Retinal pigment epithelial cell (primary cell): ENCODE data around the gene EDAR.

ENCODE experiments used
- DNase-seq: peaks from one replicate; pipeline ENCODE4 v3.0.0-alpha.2; 2010; ENCODE audit warnings: low read depth
- H3K4me3 ChIP-seq: 2 replicates; pipeline ENCODE4 v1.5.1; 2011; ENCODE audit warnings: mild to moderate bottlenecking, low read length, control low read depth, moderate library complexity
- CTCF ChIP-seq: conservative IDR thresholded peaks from 2 replicates; pipeline ENCODE4 v1.5.1; 2011; ENCODE audit warnings: low read depth, low read length, control low read depth, inconsistent platforms

EDAR gene

GRCh38 chr2:108988796-108989713 is at the start of gene EDAR:
Gene EDAR, minus strand, starts transcription at chr2:108989220. Its CDS starts 58,206 bp downstream, at chr2:108931014.
- peak; percentile 66 for TF ChIP-seq CTCF
- no peak within 1 kb of the TSS for H3K4me3 ChIP-seq
- DNase-seq: peak; percentile 6

- no peak for DNase-seq
- no peak overlapping the region for H3K4me3 ChIP-seq
These were observed 44.2 kb upstream of the EDAR start for GRCh38 chr2:109033171-109033570.

GRCh38 chr2:109032229-109032820 is 43.3 kb upstream of the EDAR start:
- no peak for DNase-seq

More at GRCh38 chr2:109033171-109033570, 44.2 kb upstream of the EDAR start:
- TF ChIP-seq CTCF: no peak

GRCh38 chr2:109031476-109032228 is 42.6 kb upstream of the EDAR start:
- H3K4me3 ChIP-seq: peak overlapping the region; percentile 33
- no peak for TF ChIP-seq CTCF
- DNase-seq: no peak

More at GRCh38 chr2:109032229-109032820, 43.3 kb upstream of the EDAR start:
- TF ChIP-seq CTCF: no peak
- no peak overlapping the region for H3K4me3 ChIP-seq

- no peak for DNase-seq
- peak overlapping the region; percentile 33 for H3K4me3 ChIP-seq
- TF ChIP-seq CTCF: no peak
These were observed 42.0 kb upstream of the EDAR start for GRCh38 chr2:109030870-109031475.

- no peak overlapping the region for H3K4me3 ChIP-seq
- no peak for TF ChIP-seq CTCF
- no peak for DNase-seq
These were observed 40.6 kb upstream of the EDAR start for GRCh38 chr2:109029490-109030201.
